Stimulated activated CD8-positive, alpha-beta memory T cell treated with anti-CD3 and anti-CD28 coated beads, Interleukin-15, amount 100 ng/mL, for 4 hours (primary cell): Measurements from ENCODE around the gene DENND4B.
A peak's percentile ranks its signal among the peaks of the same experiment; 100 is the strongest.
"Not testable (repeated sequence)": the region's sequence is repeated elsewhere in the genome, so short reads cannot be mapped to it uniquely, and the experiment has no call there.

ENCODE experiments used
- DNase-seq, 2 donors: peaks; one replicate each; pipeline ENCODE4 v3.0.0-alpha.2; 2020; ENCODE audit warnings: low read depth in 2 of 2

Gene DENND4B

GRCh38 chr1:153926405-153926804 is 20.1 kb downstream of the DENND4B start:
- DNase-seq: no peak

- peak; percentile 96 to 99 for DNase-seq
These were observed 23.3 kb downstream of the DENND4B start, which contains the start of gene GATAD2B for GRCh38 chr1:153922972-153923925. Gene GATAD2B (minus strand): TSS chr1:153922972. CDS start chr1:153828347, 94,625 bp downstream.

- peak; percentile 38 to 53 for DNase-seq
These were observed 24.2 kb downstream of the DENND4B start for GRCh38 chr1:153922076-153922971.

- DNase-seq: no peak
These were observed 24.8 kb downstream of the DENND4B start for GRCh38 chr1:153921803-153922075.

DNA sequence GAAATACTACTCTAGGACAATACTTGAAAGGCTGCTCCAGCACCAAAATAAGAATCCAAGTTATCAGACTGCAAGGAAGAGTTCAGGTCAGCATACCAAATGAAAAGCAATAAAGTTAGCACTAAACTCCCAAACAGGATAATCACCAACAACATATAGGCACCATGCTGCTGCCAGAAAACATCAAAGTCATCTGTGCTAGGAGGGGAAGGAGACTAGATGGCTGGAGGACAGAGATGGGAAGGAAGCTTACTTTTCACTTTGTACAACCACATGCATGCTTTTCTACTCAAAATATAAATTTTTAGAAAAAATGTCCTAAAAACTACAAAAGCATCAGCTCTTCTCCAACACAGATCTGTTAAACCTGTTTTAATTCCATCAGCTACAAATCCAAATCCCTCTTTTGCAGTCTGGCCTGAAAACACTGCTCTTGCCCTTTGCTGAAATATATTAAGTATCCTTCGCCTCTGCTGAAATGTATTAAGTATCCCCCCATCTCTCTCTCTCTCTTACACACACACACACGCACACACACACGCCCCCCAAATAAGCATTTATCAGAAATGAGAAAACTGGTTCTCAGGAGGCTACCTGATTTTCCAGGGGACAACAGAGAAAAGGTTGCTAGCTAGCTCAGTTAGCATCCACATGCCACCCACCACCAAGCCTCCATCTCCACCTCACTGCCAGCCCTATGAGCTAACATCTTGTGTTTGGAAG is 25.3 kb downstream of the DENND4B start:
- DNase-seq: no peak

- DNase-seq: no peak
These were observed 26.4 kb downstream of the DENND4B start for GRCh38 chr1:153919876-153920852.

- DNase-seq: no peak
These were observed 30.2 kb downstream of the DENND4B start for GRCh38 chr1:153916297-153916696.

DNA sequence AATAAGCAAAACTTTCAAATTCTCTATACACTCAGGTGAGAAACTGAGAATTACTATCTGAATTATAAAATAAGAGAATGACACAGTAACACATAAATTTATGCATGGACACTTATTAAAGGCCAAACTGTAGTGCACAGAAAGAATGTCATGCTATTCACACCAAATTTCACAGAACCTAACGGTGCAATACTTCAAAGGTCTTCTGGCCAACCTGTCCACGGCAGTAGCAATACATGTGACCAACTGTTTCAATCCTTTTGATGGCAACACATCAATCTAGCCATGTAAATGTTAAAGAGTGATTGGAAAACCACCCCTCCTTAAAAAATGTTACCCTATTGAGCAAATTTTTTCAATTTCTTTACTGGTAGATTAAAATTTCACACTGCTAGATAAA is 34.2 kb downstream of the DENND4B start:
- no peak for DNase-seq

DNA sequence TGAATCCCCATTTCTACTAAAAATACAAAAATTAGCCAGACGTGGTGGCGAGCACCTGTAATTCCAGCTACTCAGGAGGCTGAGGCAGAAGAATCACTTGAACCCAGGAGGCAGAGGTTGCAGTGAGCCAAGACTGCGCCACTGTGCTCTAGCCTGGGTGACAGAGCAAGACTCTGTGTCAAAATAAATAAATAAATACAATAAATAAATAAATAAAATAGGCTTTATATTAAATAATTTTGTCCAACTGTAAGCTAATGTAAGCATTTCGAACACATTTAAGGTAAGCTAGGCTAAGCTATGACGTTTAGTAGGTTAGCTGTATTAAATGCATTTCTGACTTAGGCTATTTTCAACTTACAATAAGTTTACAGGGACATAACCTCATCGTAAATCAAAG is 36.0 kb downstream of the DENND4B start:
- DNase-seq: not testable (repeated sequence)

DNA sequence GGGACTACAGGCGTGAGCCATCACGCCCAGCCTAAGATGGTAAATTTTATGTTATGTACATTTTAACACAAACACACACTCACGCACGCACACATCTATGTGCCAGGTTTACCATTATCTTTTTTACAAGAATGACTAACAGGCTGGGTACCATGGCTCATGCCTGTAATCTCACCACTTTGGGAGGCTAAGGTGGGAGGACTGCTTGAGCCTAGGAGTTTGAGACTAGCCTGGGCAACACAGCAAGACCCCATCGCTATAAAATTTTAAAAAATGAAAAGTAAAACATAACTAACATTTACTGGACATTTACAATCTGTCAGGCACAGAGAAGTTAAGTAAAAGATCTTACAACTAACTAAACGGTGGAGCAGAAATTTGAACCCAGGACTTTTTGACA is 38.4 kb downstream of the DENND4B start:
- DNase-seq: no peak

DNA sequence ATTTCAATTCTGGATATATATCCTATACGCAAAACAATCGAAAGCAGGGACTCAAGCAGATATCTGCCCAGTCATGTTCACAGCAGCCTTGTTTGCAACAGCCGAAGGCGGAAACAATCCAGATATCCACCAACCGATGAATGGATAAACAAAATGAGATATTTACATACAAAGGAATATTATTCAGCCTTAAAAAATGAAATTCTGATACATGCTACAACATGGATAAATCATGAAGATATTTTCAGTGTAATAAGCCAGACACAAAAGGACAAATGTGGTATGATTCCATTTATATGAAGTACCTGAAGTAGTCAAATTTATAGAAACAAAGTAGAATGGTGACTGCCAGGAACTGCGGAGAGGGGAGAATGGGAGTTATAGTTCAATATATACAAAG is 39.4 kb downstream of the DENND4B start:
- no peak for DNase-seq

- DNase-seq: no peak
These were observed 40.1 kb downstream of the DENND4B start for GRCh38 chr1:153906396-153906795.

DNA sequence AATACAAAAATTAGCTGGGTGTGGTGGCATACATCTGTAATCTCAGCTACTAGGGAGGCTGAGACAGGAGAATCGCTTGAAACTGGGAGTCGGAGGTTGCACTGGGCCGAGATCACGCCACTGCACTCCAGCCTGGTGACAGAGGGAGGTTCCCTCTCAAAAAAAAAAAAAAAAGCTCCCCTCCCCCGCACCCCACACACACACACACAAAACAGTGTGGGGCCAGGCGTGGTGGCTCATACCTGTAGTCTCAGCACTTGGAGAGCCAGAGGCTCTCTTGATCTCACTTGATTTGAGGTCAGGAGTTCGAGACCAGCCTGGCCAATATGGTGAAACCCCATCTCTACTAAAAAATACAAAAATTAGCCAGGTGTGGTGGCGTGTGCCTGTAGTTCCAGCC is 40.6 kb downstream of the DENND4B start:
- not testable (repeated sequence) for DNase-seq

- DNase-seq: no peak
These were observed 42.6 kb downstream of the DENND4B start for GRCh38 chr1:153903841-153904455.

GRCh38 chr1:153899509-153899908 is 47.0 kb downstream of the DENND4B start:
- no peak for DNase-seq

DNA sequence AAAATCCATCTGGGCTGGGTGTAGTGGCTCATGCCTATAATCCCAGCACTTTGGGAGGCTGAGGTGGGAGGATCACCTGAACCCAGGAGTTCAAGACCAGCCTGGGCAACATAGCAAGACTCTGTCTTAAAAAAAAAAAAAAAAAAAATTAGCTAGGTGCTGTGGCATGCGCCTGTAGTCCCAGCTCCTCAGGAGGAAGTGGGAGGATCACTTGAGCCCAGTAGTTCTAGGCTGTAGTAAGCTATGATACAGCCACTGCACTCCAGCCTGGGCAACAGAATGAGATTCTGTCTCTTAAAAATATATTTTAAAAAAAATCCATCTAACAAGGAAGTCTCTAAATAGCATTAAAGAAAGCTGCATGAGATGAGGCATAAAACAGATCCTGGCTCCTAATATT is 50.7 kb downstream of the DENND4B start:
- DNase-seq: not testable (repeated sequence)

- not testable (repeated sequence) for DNase-seq
These were observed 55.5 kb downstream of the DENND4B start for GRCh38 chr1:153891042-153891441.

DNA sequence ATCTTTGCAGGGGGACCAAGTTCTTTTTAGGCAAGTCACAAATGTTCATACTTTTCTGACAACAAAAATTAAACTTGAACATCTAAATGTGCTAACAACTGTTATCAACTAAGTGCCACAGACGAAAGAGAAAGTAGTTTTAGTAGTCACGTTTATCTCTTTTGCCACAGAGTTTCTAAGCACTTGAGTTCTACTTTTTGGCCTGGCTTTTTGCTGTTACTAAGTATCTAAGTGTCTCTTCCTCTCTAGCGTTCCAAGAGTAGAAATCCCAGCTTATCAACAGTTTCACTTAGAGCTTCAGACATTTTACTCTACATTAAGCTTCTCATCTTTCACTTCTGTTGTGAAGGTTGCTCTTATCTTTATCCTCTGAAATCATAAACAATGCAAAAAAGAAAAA is 58.0 kb downstream of the DENND4B start:
- no peak for DNase-seq

GRCh38 chr1:153886127-153886526 is 60.4 kb downstream of the DENND4B start:
- DNase-seq: no peak

GRCh38 chr1:153883223-153883622 is 63.3 kb downstream of the DENND4B start:
- no peak for DNase-seq
